SIG-M5 treated with dmso at 0.1 percent for 504 hours (cell line): Measurements from ENCODE around the gene FEZ2.
A peak's percentile ranks its signal among the peaks of the same experiment; 100 is the strongest.

Experiments
- DNase-seq: peaks from one replicate; lab custom pipeline; 2025; ENCODE audit not compliant: unreplicated experiment; lab: John Stamatoyannopoulos, UW

FEZ2 gene

DNA sequence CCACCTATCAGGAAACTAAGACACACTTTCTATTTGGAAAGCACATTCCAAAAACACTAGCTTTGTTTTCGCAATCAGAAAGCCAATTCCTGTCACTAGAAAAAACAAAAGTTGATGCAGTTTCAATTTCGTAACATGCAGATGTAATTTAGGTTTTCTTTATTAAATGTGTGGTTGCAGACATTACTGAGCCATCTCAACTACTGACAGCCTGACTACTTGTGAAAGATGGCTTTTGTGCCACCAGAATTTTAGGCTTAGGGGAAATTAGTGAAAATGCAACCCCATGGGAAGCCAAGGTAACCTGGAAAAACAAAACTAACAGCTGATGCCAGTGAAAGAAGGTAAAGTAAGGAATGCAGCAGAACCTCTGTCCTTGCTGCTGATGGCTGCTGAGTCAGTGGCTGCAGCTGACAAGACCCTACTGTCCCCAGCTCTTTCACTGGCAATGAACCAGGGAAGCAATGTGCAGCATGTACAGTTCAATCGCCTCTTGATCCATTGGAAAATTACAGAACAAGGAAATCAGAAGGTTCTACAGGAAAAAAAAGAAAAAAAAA lies 34.9 kb downstream of the FEZ2 start:
- peak; percentile 69 for DNase-seq

GRCh38 chr2:36562240-36562639 lies 35.7 kb downstream of the FEZ2 start:
- DNase-seq = no peak

DNA sequence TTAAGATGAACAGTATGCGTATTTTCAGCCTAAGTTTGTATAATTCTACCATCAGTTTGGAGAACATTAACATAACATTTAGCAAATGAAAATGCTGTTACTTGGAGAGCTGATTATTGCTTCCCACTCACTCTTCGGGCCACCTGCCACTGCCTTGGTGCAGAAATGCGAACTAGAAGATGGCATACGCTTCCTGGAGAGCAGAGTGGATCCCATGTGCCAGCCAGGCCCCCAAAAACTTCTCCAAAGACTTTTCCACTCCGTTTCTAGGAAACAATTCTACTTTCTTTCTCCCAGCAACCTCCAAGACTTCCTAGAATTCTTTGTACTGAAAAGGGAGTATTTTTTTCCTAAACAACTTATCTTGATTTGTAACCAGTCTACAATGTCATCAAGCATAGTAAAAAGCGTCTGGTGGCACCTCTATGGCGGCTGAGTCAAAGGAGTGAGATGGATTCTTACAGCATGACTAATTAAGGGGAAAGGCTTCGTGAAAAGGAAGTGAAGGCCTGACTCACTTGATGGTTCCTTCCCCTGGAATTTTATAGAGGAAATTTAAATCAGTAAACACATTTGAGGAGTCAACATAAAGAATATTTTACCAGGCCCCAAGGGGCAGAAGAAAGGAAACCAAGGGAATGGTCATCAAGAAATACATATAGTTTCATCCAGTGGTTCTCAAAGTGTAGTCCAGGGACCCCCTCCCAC lies 36.6 kb downstream of the FEZ2 start:
- peak; percentile 63 for DNase-seq

GRCh38 chr2:36560726-36561125 lies 37.2 kb downstream of the FEZ2 start:
- no peak for DNase-seq

GRCh38 chr2:36559221-36559942 lies 38.6 kb downstream of the FEZ2 start:
- DNase-seq = no peak

- no peak for DNase-seq
Observed at GRCh38 chr2:36556842-36557241, 41.1 kb downstream of the FEZ2 start.

DNA sequence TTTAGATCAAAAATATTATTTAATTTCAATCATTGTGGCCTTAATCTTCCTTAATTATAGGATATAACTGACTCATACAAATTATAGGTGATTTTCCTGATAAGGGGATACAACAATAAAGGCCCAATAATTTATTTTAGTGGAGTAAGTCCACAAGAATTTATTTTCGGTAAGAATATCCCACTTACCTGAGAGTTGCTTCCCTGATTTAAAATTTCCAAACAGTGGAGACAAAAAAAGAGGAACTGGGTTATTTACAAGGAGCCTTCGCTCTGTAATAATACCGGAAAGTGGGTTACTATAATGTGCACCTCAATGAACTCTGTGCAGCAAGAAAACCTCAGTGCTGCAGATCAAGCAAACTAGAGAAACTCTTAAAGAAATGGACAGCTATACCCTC lies 42.2 kb downstream of the FEZ2 start:
- DNase-seq = no peak

DNA sequence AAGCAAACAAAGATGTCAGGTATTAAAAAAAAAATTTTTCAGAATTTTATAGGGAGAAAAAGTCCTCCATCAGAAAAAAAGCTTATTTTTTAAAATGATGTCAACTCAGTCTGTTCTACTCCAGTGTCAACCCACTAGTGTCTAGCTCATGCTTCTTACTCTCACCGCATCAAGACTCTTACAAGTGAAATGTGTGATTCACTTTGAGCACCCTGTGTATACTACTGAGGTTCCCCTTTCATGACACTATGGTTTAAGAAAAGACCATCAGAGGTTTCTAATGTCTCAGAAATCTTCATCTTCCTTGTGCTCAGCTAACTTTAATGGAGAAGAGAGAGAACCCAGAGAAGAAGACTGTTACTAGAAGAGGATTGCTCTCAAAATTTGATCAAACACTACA lies 43.4 kb downstream of the FEZ2 start:
- no peak for DNase-seq

GRCh38 chr2:36553683-36554082 lies 44.3 kb downstream of the FEZ2 start:
- peak; percentile 86 for DNase-seq

GRCh38 chr2:36550006-36550405 lies 48.0 kb downstream of the FEZ2 start:
- no peak for DNase-seq

- no peak for DNase-seq
Observed at GRCh38 chr2:36549165-36549574, 48.8 kb downstream of the FEZ2 start.

- no peak for DNase-seq
Observed at GRCh38 chr2:36547906-36548305, 50.1 kb downstream of the FEZ2 start.

DNA sequence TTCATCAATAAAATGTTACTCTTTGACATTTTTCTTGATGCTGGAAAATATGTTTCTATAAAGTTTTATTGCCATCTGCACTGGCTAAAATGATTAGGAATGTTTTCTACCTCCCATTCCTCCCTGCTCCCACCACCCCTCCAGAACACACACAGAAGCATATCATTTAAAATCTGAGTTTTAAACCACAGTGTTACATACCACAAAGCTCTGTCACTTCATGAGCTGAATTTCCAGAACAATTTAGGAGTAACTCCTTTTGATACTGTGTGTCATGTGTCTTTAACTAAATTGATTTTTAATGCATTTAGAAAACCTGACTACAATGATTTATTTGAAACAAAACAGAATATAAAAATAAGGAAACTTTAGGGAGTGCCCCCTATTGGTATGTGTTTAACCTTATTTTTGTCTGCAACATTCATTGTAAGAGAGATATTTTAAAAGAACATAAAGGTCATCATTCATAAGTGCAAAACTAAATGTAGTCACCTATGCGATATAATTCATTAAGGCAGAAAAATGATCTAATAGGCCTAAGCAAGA lies 52.0 kb downstream of the FEZ2 start:
- no peak for DNase-seq

DNA sequence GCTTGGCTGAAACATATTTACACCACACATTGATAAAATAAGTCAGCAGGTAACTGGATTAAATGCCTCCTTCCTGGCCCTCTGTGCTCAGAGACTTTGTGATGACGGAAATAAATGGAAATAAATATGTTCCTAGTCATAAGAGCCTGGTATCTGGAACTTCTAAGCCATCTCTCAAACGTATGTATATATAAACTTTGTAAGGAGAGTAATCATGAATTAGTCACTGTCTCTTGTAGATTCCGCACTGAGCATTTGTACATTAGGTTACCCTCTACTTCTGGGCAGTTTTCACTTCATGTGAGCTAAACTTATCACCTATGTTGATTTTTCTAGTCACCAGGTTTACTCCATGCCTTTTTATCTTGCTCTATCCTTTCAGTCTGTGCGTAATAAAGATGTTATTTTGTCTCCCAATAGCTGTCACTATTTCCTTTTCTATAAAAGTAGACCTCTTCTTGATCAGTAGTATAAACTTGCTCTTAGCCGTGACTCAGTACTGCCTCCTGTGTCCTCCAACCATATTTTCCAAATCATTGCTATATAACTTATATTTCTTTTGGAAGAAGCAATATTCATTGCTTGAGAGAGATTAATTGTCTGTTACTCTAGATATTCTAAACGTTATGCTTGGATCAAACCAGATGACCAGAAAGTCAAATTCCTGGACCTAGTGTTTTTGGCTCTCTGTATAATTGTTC lies 53.2 kb downstream of the FEZ2 start:
- no peak for DNase-seq

DNA sequence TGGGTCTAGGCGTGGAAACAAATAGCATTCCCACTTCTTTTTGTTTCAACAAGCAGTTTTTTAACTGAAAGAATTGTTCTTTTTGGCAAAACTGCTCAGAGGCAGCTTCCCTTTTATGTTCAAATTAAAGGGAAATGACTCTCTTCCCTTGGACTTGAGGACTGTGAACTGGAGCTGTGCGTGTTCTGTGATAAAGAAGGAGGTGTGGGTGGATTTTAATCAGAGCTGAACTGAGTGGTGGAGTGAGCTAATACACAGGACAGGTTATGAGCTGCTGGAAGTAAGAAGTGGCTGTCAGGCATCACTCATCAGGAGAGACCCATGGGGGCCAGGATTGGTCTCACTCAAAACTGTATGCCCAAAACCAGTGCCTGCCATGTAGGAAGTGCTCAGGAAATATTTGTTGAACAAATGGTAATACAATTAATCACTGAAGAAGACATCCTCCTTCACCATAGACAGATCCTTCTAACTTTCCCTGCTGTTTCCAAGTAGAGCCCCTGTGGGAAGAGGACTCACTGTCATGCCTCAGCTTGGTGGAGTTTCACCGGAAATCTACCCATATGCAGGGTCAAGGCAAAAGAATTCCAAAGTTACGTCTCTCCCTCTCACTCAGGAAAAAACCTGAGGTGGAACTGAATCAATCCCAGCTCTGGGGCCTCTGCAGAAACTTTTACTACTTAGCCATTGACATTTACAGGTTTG lies 55.9 kb downstream of the FEZ2 start:
- DNase-seq = no peak

- no peak for DNase-seq
Observed at GRCh38 chr2:36540986-36541754, 56.8 kb downstream of the FEZ2 start.

- no peak for DNase-seq
Observed at GRCh38 chr2:36539631-36540030, 58.3 kb downstream of the FEZ2 start.

GRCh38 chr2:36538335-36538734 lies 59.6 kb downstream of the FEZ2 start:
- no peak for DNase-seq

- no peak for DNase-seq
Observed at GRCh38 chr2:36536776-36537175, 61.2 kb downstream of the FEZ2 start.

GRCh38 chr2:36535099-36535498 lies 62.9 kb downstream of the FEZ2 start:
- no peak for DNase-seq
